Neural progenitor cell (in vitro differentiated cells): ENCODE data around the gene HCRTR1.

Experiments
- EZH2 ChIP-seq: fragments of 200-600 bp; sonication (generic); IDR thresholded peaks from 2 replicates; pipeline ENCODE4 v1.6.1; 2017; ENCODE audit warnings: antibody characterized with exemption, mild to moderate bottlenecking, moderate library complexity
- EZH2phosphoT487 ChIP-seq: fragments of 200-600 bp; sonication (generic); IDR thresholded peaks from 2 replicates; pipeline ENCODE4 v1.6.1; 2017; ENCODE audit warnings: antibody characterized with exemption
- TF ChIP-seq, protein P1 (sequence below): fragments of 200-600 bp; sonication (generic); IDR thresholded peaks from 2 replicates; pipeline ENCODE4 v1.5.1; 2017; ENCODE audit warnings: antibody characterized with exemption, mild to moderate bottlenecking

DNA sequence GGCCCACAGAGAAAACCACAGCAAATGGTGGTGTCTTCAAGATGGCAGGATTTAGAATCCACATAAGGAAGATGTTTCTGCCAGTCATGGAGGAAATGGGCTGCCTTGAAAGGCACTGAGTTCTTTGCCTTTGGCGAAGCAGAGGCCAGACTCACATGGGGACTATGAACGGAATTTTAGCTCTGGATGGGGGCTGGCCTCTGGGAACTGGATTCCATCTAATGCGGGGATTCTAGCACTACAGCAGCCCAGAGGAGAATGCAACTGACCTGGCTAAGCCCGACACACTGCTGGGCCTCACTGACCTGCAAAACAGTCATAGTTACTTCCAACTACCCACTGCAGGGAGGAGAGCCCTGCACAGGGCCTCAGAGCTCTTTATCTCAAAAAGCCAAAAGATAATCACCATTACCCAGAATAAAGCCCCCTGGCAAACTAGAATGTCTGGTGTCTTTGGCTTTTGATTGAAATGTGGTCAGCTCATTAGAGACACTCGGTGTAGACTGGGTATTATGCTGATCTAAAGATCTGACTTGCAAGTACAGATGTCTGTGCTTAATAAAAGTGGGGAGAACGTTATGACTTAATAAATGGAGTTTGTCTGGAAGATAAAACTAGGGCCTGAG lies 11.6 kb downstream of the HCRTR1 start:
- TF ChIP-seq, protein P1, sequence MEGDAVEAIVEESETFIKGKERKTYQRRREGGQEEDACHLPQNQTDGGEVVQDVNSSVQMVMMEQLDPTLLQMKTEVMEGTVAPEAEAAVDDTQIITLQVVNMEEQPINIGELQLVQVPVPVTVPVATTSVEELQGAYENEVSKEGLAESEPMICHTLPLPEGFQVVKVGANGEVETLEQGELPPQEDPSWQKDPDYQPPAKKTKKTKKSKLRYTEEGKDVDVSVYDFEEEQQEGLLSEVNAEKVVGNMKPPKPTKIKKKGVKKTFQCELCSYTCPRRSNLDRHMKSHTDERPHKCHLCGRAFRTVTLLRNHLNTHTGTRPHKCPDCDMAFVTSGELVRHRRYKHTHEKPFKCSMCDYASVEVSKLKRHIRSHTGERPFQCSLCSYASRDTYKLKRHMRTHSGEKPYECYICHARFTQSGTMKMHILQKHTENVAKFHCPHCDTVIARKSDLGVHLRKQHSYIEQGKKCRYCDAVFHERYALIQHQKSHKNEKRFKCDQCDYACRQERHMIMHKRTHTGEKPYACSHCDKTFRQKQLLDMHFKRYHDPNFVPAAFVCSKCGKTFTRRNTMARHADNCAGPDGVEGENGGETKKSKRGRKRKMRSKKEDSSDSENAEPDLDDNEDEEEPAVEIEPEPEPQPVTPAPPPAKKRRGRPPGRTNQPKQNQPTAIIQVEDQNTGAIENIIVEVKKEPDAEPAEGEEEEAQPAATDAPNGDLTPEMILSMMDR = no peak
- TF ChIP-seq EZH2 (no peak), EZH2phosphoT487 (no peak)
